GM23338 (cell line): ENCODE measurements around the gene ZNF536. TPM values are rescaled to one million over a fixed set of nuclear protein-coding genes. Genes with fewer than 3 reads are reported as not detected.

ENCODE experiments used
- ATAC-seq: fragments of 200-7000 bp; cut with Tn5 transposase; 3 replicates; pipeline ENCODE4 v1.9.1; 2020
- DNase-seq: peaks from one replicate; pipeline ENCODE4 v3.0.0-alpha.2; 2015; ENCODE audit warnings: low spot score
- H2AFZ ChIP-seq: fragments of 200-600 bp; sonication (generic); 2 replicates; pipeline ENCODE4 v1.8.0; 2016; ENCODE audit warnings: antibody characterized with exemption, mild to moderate bottlenecking, moderate library complexity
- H3F3A ChIP-seq: fragments of 200-600 bp; sonication (generic); replicated peaks from 2 replicates; pipeline ENCODE4 v1.8.0; 2017; ENCODE audit warnings: antibody characterized with exemption, mixed run types, low read depth
- H3K27ac ChIP-seq: fragments of 200-600 bp; sonication (generic); 2 replicates; pipeline ENCODE4 v1.6.1; 2016; ENCODE audit warnings: low read depth
- H3K27me3 ChIP-seq: fragments of 200-600 bp; sonication (generic); 2 replicates; pipeline ENCODE4 v1.8.0; 2016; ENCODE audit warnings: mild to moderate bottlenecking, mixed run types, moderate library complexity; ENCODE audit not compliant: insufficient read depth
- H3K36me3 ChIP-seq: fragments of 200-600 bp; sonication (generic); 2 replicates; pipeline ENCODE4 v1.8.0; 2016; ENCODE audit warnings: mild to moderate bottlenecking; ENCODE audit not compliant: insufficient read depth
- H3K4me1 ChIP-seq: fragments of 200-600 bp; sonication (generic); 2 replicates; pipeline ENCODE4 v1.8.0; 2016; ENCODE audit warnings: mild to moderate bottlenecking, moderate library complexity; ENCODE audit not compliant: insufficient read depth
- H3K4me2 ChIP-seq: fragments of 200-600 bp; sonication (generic); 2 replicates; pipeline ENCODE4 v1.7.1; 2017; ENCODE audit warnings: mixed run types
- H3K4me3 ChIP-seq: fragments of 200-600 bp; sonication (generic); 2 replicates; pipeline ENCODE4 v1.6.1; 2016; ENCODE audit warnings: mixed run types
- H3K79me2 ChIP-seq: fragments of 200-600 bp; sonication (generic); replicated peaks from 2 replicates; pipeline ENCODE4 v1.8.0; 2017; ENCODE audit warnings: mild to moderate bottlenecking; ENCODE audit not compliant: insufficient read depth
- H3K9me2 ChIP-seq: fragments of 200-600 bp; sonication (generic); 2 replicates; pipeline ENCODE4 v1.8.0; 2017; ENCODE audit not compliant: insufficient read depth
- H4K20me1 ChIP-seq: fragments of 200-600 bp; sonication (generic); replicated peaks from 2 replicates; pipeline ENCODE4 v1.8.0; 2017; ENCODE audit warnings: mild to moderate bottlenecking; ENCODE audit not compliant: insufficient read depth
- H3K27ac Mint-ChIP-seq: 2 replicates; pipeline ENCODE4 v1.8.0; 2020; ENCODE audit warnings: inconsistent platforms, mild to moderate bottlenecking, moderate library complexity, mixed read lengths
- H3K27me3 Mint-ChIP-seq: 3 replicates; pipeline ENCODE4 v1.8.0; 2022; ENCODE audit warnings: low read depth, mild to moderate bottlenecking, moderate library complexity, mixed read lengths, inconsistent platforms; ENCODE audit not compliant: insufficient read depth, poor library complexity
- H3K36me3 Mint-ChIP-seq: 3 replicates; pipeline ENCODE4 v1.8.0; 2021; ENCODE audit warnings: low read depth, mild to moderate bottlenecking, inconsistent platforms, moderate library complexity, mixed read lengths
- H3K4me1 Mint-ChIP-seq: 3 replicates; pipeline ENCODE4 v1.8.0; 2020; ENCODE audit warnings: mild to moderate bottlenecking, inconsistent platforms, mixed read lengths
- H3K4me3 Mint-ChIP-seq: 3 replicates; pipeline ENCODE4 v1.8.0; 2021; ENCODE audit warnings: moderate library complexity, mild to moderate bottlenecking, inconsistent platforms, mixed read lengths
- H3K9me3 Mint-ChIP-seq: 3 replicates; pipeline ENCODE4 v1.8.0; 2020; ENCODE audit warnings: moderate library complexity, mild to moderate bottlenecking, inconsistent platforms, mixed read lengths
- CREB1 ChIP-seq: fragments of 250-450 bp; sonication (Bioruptor Pico); IDR thresholded peaks from 2 replicates; pipeline ENCODE4 v1.5.0; 2020; ENCODE audit warnings: low read depth, mild to moderate bottlenecking, moderate library complexity
- EZH2 ChIP-seq: fragments of 200-600 bp; sonication (generic); IDR thresholded peaks from one replicate; pipeline ENCODE4 v1.8.0; 2017; ENCODE audit warnings: antibody characterized with exemption, mild to moderate bottlenecking, low read depth; ENCODE audit not compliant: unreplicated experiment
- JUNB ChIP-seq: IDR thresholded peaks from one replicate; pipeline ENCODE4 v1.6.1; 2016; ENCODE audit warnings: antibody characterized with exemption; ENCODE audit not compliant: unreplicated experiment
- NANOG ChIP-seq: IDR thresholded peaks from 2 replicates; pipeline ENCODE4 v1.6.1; 2016; ENCODE audit warnings: antibody characterized with exemption, borderline replicate concordance
- POLR2AphosphoS5 ChIP-seq: IDR thresholded peaks from 2 replicates; pipeline ENCODE4 v1.6.1; 2016; ENCODE audit warnings: antibody characterized with exemption, low read depth
- STAT1 ChIP-seq: IDR thresholded peaks from one replicate; pipeline ENCODE4 v1.6.1; 2016; ENCODE audit warnings: antibody characterized with exemption; ENCODE audit not compliant: unreplicated experiment
- ZNF114 ChIP-seq: fragments of 250-450 bp; sonication (Bioruptor Pico); IDR thresholded peaks from 2 replicates; pipeline ENCODE4 v1.5.0; 2020; ENCODE audit warnings: mild to moderate bottlenecking, moderate library complexity
- ZNF331 ChIP-seq: fragments of 250-450 bp; sonication (Bioruptor Pico); IDR thresholded peaks from 2 replicates; pipeline ENCODE4 v1.5.0; 2020; ENCODE audit warnings: low read depth, mild to moderate bottlenecking, moderate library complexity
- polyA plus RNA-seq: library from polyadenylated mRNA; unstranded; fragments of >200 nt; fragmentation: Nextera tagmentation; extraction: Ambion mirVana; gene quantifications from 2 replicates; pipeline ENCODE4 v1.2.1, GENCODE V29; 2016
- total RNA-seq: library from RNA; depleted of rRNA; stranded (reverse); fragments of >200 nt; shearing (Covaris generic); gene quantifications from 2 replicates; pipeline ENCODE4 v1.2.3, GENCODE V29; 2014
- TF ChIP-seq, protein P1 (sequence below): IDR thresholded peaks from 2 replicates; pipeline ENCODE4 v1.6.1; 2016; ENCODE audit warnings: antibody characterized with exemption
- TF ChIP-seq, protein P2 (sequence below), 2 experiments: fragments of 200-600 bp in 1 of 2; sonication (generic) in 1 of 2; conservative IDR thresholded peaks; 2 replicates each; pipeline versions ENCODE4 v1.5.1 to v1.6.1; 2016 to 2017; ENCODE audit warnings: antibody characterized with exemption in 2 of 2, low read depth in 2 of 2, mild to moderate bottlenecking in 2 of 2, moderate library complexity in 1 of 2
- TF ChIP-seq, protein P3 (sequence below): fragments of 250-450 bp; sonication (Bioruptor Pico); IDR thresholded peaks from 2 replicates; pipeline ENCODE4 v1.5.0; 2020; ENCODE audit warnings: mild to moderate bottlenecking, moderate library complexity

ZNF536 gene
- total and polyA plus RNA-seq, 2 experiments from 2014 or later: 0.07 TPM; not detected in 1

DNA sequence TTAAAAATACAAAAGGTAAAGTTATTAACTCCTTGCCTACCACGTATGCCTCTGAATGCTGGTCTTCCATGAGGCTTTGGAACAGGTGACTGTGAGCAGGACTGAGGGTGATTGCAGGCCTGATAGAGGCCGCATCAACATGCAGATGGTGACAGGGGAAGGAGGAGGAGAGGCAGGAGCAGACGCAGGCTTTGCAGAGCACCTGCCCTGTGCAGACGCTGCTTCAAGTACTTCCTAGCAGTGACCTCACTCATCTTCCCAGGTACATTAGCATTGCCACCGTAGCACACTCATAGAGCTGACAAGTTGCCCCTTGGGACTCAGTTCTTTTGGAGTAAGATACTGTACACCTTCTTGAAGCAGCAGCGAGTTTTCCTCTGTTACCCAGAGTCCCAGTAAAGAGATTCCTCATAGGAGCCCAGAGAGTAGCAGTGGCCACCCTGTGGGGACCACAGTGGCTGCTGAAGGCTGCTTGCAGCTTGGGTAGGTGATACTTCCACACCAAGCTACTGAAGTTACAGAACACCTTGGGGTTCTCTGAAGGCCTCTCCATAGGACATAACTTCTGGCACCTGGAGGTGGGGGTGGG, 56.0 kb downstream of the ZNF536 start:
- no peaks in the 10 kb centered on the region for H3F3A ChIP-seq
- H3K4me1 ChIP-seq: no peaks in the 10 kb centered on the region
- H3K9me2 ChIP-seq: no peaks in the 10 kb centered on the region
- no peak overlapping the region for H3K4me3 ChIP-seq
- no peak overlapping the region for H3K27ac ChIP-seq
- ATAC-seq: no peak
- Mint-ChIP-seq H3K4me1 (no peaks in the 10 kb centered on the region), H3K27me3 (peaks cover 3% of the 10 kb centered on the region), H3K9me3 (no peaks in the 10 kb centered on the region), H3K36me3 (no peaks in the 10 kb centered on the region), H3K27ac (no peak overlapping the region), H3K4me3 (no peak overlapping the region)
- no peaks in the 10 kb centered on the region for H4K20me1 ChIP-seq
- H2AFZ ChIP-seq: no peak overlapping the region
- no peaks in the 10 kb centered on the region for H3K27me3 ChIP-seq
- DNase-seq: no peak
- no peaks in the 10 kb centered on the region for H3K79me2 ChIP-seq
- no peaks in the 10 kb centered on the region for H3K36me3 ChIP-seq
- no peak for TF ChIP-seq POLR2AphosphoS5
- TF ChIP-seq ZNF114: no peak
- no peak overlapping the region for H3K4me2 ChIP-seq

DNA sequence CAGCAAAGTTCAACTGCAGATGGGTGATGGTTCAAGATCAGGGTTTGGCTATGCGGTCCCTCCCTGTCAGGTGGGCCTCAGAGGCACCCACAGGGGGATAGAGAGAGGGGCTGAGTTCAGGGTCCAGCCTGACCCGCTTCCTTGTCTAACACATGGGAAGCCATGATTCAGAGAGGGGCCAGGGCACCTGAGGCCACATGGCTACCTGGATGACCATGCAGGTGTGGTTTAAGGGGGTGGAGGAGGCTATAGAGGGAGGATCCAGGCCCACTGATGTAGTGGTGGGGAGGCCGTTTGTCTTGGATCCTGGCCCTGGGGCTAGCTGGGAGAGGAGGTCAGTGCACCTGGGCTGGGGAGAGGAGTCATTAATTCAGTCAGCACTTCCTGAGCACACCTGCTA, 56.7 kb downstream of the ZNF536 start:
- 0 out of 2 replicates have a peak, but pooled peaks cover 2% of the 10 kb centered on the region for H3K9me2 ChIP-seq
- no peaks in the 10 kb centered on the region for H3F3A ChIP-seq
- no peaks in the 10 kb centered on the region for H4K20me1 ChIP-seq
- no peak overlapping the region for H3K4me3 ChIP-seq
- ATAC-seq (no peak), DNase-seq (no peak)
- no peak overlapping the region for H3K4me3 Mint-ChIP-seq
- no peak overlapping the region for H3K27ac ChIP-seq
- no peaks in the 10 kb centered on the region for H3K79me2 ChIP-seq
- no peak overlapping the region for H2AFZ ChIP-seq
- H3K4me1 Mint-ChIP-seq: no peaks in the 10 kb centered on the region
- H3K27ac Mint-ChIP-seq: no peak overlapping the region
- no peak overlapping the region for H3K4me2 ChIP-seq
- no peaks in the 10 kb centered on the region for H3K36me3 Mint-ChIP-seq
- H3K4me1 ChIP-seq: no peaks in the 10 kb centered on the region
- no peaks in the 10 kb centered on the region for H3K27me3 ChIP-seq
- no peaks in the 10 kb centered on the region for H3K36me3 ChIP-seq
- H3K9me3 Mint-ChIP-seq: no peaks in the 10 kb centered on the region
- peaks cover 3% of the 10 kb centered on the region for H3K27me3 Mint-ChIP-seq
- TF ChIP-seq ZNF331 (CRISPR knock-in tag) (no peak), NANOG (no peak), EZH2 (no peak), JUNB (no peak), POLR2AphosphoS5 (no peak), CREB1 (CRISPR knock-in tag) (no peak), STAT1 (no peak), ZNF114 (no peak)
- TF ChIP-seq, protein P1, sequence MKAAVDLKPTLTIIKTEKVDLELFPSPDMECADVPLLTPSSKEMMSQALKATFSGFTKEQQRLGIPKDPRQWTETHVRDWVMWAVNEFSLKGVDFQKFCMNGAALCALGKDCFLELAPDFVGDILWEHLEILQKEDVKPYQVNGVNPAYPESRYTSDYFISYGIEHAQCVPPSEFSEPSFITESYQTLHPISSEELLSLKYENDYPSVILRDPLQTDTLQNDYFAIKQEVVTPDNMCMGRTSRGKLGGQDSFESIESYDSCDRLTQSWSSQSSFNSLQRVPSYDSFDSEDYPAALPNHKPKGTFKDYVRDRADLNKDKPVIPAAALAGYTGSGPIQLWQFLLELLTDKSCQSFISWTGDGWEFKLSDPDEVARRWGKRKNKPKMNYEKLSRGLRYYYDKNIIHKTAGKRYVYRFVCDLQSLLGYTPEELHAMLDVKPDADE: no peak
- TF ChIP-seq, protein P2, sequence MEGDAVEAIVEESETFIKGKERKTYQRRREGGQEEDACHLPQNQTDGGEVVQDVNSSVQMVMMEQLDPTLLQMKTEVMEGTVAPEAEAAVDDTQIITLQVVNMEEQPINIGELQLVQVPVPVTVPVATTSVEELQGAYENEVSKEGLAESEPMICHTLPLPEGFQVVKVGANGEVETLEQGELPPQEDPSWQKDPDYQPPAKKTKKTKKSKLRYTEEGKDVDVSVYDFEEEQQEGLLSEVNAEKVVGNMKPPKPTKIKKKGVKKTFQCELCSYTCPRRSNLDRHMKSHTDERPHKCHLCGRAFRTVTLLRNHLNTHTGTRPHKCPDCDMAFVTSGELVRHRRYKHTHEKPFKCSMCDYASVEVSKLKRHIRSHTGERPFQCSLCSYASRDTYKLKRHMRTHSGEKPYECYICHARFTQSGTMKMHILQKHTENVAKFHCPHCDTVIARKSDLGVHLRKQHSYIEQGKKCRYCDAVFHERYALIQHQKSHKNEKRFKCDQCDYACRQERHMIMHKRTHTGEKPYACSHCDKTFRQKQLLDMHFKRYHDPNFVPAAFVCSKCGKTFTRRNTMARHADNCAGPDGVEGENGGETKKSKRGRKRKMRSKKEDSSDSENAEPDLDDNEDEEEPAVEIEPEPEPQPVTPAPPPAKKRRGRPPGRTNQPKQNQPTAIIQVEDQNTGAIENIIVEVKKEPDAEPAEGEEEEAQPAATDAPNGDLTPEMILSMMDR (conservative IDR thresholded peaks at IDR 0.05; ENCODE audit: low read depth in 2 of 2): no peak
- TF ChIP-seq, protein P3, sequence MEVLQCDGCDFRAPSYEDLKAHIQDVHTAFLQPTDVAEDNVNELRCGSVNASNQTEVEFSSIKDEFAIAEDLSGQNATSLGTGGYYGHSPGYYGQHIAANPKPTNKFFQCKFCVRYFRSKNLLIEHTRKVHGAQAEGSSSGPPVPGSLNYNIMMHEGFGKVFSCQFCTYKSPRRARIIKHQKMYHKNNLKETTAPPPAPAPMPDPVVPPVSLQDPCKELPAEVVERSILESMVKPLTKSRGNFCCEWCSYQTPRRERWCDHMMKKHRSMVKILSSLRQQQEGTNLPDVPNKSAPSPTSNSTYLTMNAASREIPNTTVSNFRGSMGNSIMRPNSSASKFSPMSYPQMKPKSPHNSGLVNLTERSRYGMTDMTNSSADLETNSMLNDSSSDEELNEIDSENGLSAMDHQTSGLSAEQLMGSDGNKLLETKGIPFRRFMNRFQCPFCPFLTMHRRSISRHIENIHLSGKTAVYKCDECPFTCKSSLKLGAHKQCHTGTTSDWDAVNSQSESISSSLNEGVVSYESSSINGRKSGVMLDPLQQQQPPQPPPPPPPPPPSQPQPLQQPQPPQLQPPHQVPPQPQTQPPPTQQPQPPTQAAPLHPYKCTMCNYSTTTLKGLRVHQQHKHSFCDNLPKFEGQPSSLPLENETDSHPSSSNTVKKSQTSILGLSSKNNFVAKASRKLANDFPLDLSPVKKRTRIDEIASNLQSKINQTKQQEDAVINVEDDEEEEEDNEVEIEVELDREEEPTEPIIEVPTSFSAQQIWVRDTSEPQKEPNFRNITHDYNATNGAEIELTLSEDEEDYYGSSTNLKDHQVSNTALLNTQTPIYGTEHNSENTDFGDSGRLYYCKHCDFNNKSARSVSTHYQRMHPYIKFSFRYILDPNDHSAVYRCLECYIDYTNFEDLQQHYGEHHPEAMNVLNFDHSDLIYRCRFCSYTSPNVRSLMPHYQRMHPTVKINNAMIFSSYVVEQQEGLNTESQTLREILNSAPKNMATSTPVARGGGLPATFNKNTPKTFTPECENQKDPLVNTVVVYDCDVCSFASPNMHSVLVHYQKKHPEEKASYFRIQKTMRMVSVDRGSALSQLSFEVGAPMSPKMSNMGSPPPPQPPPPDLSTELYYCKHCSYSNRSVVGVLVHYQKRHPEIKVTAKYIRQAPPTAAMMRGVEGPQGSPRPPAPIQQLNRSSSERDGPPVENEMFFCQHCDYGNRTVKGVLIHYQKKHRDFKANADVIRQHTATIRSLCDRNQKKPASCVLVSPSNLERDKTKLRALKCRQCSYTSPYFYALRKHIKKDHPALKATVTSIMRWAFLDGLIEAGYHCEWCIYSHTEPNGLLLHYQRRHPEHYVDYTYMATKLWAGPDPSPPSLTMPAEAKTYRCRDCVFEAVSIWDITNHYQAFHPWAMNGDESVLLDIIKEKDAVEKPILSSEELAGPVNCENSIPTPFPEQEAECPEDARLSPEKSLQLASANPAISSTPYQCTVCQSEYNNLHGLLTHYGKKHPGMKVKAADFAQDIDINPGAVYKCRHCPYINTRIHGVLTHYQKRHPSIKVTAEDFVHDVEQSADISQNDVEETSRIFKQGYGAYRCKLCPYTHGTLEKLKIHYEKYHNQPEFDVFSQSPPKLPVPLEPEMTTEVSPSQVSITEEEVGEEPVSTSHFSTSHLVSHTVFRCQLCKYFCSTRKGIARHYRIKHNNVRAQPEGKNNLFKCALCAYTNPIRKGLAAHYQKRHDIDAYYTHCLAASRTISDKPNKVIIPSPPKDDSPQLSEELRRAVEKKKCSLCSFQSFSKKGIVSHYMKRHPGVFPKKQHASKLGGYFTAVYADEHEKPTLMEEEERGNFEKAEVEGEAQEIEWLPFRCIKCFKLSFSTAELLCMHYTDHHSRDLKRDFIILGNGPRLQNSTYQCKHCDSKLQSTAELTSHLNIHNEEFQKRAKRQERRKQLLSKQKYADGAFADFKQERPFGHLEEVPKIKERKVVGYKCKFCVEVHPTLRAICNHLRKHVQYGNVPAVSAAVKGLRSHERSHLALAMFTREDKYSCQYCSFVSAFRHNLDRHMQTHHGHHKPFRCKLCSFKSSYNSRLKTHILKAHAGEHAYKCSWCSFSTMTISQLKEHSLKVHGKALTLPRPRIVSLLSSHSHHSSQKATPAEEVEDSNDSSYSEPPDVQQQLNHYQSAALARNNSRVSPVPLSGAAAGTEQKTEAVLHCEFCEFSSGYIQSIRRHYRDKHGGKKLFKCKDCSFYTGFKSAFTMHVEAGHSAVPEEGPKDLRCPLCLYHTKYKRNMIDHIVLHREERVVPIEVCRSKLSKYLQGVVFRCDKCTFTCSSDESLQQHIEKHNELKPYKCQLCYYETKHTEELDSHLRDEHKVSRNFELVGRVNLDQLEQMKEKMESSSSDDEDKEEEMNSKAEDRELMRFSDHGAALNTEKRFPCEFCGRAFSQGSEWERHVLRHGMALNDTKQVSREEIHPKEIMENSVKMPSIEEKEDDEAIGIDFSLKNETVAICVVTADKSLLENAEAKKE: no peak
